Peyer's patch (tissue), 4 donors: Measurements from ENCODE around the gene MED16. TPM values are rescaled to one million over a fixed set of nuclear protein-coding genes. Genes with fewer than 3 reads are reported as not detected.
"Not testable (repeated sequence)": the region's sequence is repeated elsewhere in the genome, so short reads cannot be mapped to it uniquely, and the experiment has no call there.

Source experiments
- DNase-seq, 3 donors: peaks; one replicate each; pipeline ENCODE4 v3.0.0-alpha.2; 2017 to 2019
- H3K27ac ChIP-seq, 4 donors: fragments of 200-600 bp; sonication (generic); one replicate each; pipeline ENCODE4 v1.5.1; 2016 to 2019
- H3K27me3 ChIP-seq, 2 donors: fragments of 200-600 bp; sonication (generic); one replicate each; pipeline ENCODE4 v1.5.1; 2019
- H3K36me3 ChIP-seq, 3 donors: fragments of 200-600 bp; sonication (generic); one replicate each; pipeline ENCODE4 v1.5.1; 2016 to 2019
- H3K4me1 ChIP-seq, 4 donors: fragments of 200-600 bp; sonication (generic); one replicate each; pipeline ENCODE4 v1.5.1; 2016 to 2019
- H3K4me3 ChIP-seq, 4 donors: fragments of 200-600 bp; sonication (generic); 1 replicate in 3 of 4; 2 replicates in 1 of 4; pipeline ENCODE4 v1.5.1; 2016 to 2019; ENCODE audit warnings: mild to moderate bottlenecking in 1 of 4
- H3K9me3 ChIP-seq, 4 donors: fragments of 200-600 bp; sonication (generic); one replicate each; pipeline ENCODE4 v1.5.1; 2016 to 2019; ENCODE audit warnings: mild to moderate bottlenecking in 1 of 4
- POLR2A ChIP-seq, 2 donors: fragments of 450-650 bp; IDR thresholded peaks; one replicate each; pipeline ENCODE4 v1.5.1; 2017; ENCODE audit warnings: antibody characterized with exemption in 2 of 2, mild to moderate bottlenecking in 2 of 2, moderate library complexity in 2 of 2
- total RNA-seq, 4 donors: library from RNA; depleted of rRNA; stranded (reverse); fragments of >200 nt; gene quantifications; one replicate each; pipeline ENCODE4 v1.1.0, GENCODE V29; 2016
- TF ChIP-seq, protein P1 (sequence below), 6 experiments: fragments of 450-650 bp in 4 of 6; fragments of 200-600 bp in 2 of 6; sonication (generic) in 1 of 6; IDR thresholded peaks; one replicate each; pipeline ENCODE4 v1.5.1; 2017 to 2019; ENCODE audit warnings: antibody characterized with exemption in 6 of 6, mild to moderate bottlenecking in 3 of 6, moderate library complexity in 1 of 6

MED16 gene
- total RNA-seq, 4 donors from 2014 or later: 60.2 to 83.6 (median 65.3) TPM

DNA sequence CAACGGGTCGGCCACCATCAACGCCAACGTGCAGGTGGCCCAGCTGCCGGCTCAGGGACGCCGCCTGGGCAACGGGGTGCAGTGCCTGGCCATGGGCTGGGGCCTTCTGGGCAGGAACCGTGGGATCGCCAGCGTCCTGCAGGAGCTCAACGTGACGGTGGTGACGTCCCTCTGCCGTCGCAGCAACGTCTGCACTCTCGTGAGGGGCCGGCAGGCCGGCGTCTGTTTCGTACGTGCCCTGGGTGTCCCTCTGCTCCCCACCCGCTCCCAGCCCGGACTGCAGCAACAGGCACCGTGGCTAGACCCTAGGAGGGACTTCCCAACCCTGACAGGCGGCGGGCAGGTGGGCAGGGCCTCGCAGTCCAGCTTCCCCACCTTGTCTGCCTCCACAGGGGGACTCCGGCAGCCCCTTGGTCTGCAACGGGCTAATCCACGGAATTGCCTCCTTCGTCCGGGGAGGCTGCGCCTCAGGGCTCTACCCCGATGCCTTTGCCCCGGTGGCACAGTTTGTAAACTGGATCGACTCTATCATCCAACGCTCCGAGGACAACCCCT, 37.3 kb downstream of the MED16 start:
- no peak overlapping the region for H3K4me3 ChIP-seq
- H3K4me1 ChIP-seq: peaks cover 0 to 6% (median 2%) of the 10 kb centered on the region in 4 donors
- DNase-seq: no peak
- no peak overlapping the region for H3K27ac ChIP-seq
- H3K9me3 ChIP-seq: no peaks in the 10 kb centered on the region
- TF ChIP-seq, protein P1, sequence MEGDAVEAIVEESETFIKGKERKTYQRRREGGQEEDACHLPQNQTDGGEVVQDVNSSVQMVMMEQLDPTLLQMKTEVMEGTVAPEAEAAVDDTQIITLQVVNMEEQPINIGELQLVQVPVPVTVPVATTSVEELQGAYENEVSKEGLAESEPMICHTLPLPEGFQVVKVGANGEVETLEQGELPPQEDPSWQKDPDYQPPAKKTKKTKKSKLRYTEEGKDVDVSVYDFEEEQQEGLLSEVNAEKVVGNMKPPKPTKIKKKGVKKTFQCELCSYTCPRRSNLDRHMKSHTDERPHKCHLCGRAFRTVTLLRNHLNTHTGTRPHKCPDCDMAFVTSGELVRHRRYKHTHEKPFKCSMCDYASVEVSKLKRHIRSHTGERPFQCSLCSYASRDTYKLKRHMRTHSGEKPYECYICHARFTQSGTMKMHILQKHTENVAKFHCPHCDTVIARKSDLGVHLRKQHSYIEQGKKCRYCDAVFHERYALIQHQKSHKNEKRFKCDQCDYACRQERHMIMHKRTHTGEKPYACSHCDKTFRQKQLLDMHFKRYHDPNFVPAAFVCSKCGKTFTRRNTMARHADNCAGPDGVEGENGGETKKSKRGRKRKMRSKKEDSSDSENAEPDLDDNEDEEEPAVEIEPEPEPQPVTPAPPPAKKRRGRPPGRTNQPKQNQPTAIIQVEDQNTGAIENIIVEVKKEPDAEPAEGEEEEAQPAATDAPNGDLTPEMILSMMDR (IDR thresholded peaks at IDR 0.05): no peak
- TF ChIP-seq POLR2A (IDR thresholded peaks at IDR 0.05): no peak
- no peaks in the 10 kb centered on the region for H3K36me3 ChIP-seq
- peaks cover 0 to 8% of the 10 kb centered on the region in 2 donors for H3K27me3 ChIP-seq

DNA sequence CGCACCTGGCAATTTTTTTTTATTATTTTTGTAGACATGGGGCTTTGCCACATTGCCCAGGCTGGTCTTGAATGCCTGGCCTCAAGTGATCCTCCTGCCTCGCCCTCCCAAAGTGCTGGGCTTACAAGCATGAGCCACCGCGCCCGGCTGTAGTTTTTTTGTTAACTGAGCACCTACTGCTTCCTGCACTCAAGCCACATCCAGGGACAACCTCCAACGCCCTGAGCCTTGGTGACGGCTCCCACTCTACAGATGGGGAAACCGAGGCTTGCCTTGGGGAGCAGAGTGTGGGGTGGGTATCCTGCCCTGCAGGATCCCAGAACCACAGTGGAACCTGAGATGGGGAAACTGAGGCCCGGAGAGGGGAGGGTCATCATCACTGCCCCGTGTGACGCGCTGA, 37.8 kb downstream of the MED16 start:
- Histone ChIP-seq H3K4me3 (no peak overlapping the region), H3K9me3 (no peaks in the 10 kb centered on the region), H3K27me3 (peaks cover 0 to 8% of the 10 kb centered on the region in 2 donors), H3K36me3 (no peaks in the 10 kb centered on the region), H3K27ac (no peak overlapping the region), H3K4me1 (peaks cover 0 to under 1% (median 0%) of the 10 kb centered on the region in 4 donors)
- no peak for TF ChIP-seq POLR2A (IDR thresholded peaks at IDR 0.05)
- TF ChIP-seq, protein P1 (IDR thresholded peaks at IDR 0.05): no peak
- DNase-seq: no peak

DNA sequence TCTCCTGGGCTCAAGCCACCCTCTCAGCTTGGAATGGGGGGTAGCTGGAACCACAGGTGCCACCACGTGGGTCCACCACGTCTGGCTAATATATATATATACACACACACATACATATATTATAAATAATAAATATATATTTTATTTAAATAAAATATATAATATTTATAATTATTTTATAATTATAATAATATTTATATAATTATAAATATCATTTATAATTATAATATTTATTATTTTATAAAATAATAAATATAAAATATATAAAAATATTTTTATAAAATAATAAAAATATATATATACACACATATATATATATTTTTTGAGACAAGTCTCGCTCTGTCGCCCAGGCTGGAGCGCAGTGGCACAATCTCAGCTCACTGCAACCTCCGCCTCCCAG, 38.4 kb downstream of the MED16 start:
- no peak overlapping the region for H3K27ac ChIP-seq
- no peaks in the 10 kb centered on the region for H3K4me1 ChIP-seq
- no peaks in the 10 kb centered on the region for H3K9me3 ChIP-seq
- H3K36me3 ChIP-seq: no peaks in the 10 kb centered on the region
- peaks cover 0 to 8% of the 10 kb centered on the region in 2 donors for H3K27me3 ChIP-seq
- no peak overlapping the region for H3K4me3 ChIP-seq
- TF ChIP-seq POLR2A (IDR thresholded peaks at IDR 0.05): no peak
- TF ChIP-seq, protein P1 (IDR thresholded peaks at IDR 0.05): no peak
- no peak for DNase-seq

DNA sequence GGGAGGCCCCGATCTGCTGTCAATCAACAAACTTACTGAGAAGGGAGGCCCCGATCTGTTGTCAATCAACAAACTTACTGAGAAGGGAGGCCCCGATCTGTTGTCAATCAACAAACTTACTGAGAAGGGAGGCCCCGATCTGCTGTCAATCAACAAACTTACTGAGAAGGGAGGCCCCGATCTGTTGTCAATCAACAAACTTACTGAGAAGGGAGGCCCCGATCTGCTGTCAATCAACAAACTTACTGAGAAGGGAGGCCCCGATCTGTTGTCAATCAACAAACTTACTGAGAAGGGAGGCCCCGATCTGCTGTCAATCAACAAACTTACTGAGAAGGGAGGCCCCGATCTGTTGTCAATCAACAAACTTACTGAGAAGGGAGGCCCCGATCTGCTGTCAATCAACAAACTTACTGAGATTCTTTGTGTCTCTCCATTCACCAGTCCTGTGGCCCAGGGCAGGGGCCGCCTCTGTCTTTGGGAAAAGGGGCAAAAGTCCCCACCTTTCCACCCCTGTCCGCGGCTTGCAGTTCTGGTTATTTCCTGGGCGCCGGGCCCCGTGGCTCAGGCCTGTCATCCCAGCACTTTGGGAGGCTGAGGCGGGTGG, 39.3 kb downstream of the MED16 start:
- not testable (repeated sequence) for H3K27ac ChIP-seq, H3K4me1 ChIP-seq, H3K27me3 ChIP-seq, H3K36me3 ChIP-seq, DNase-seq, H3K9me3 ChIP-seq, H3K4me3 ChIP-seq

DNA sequence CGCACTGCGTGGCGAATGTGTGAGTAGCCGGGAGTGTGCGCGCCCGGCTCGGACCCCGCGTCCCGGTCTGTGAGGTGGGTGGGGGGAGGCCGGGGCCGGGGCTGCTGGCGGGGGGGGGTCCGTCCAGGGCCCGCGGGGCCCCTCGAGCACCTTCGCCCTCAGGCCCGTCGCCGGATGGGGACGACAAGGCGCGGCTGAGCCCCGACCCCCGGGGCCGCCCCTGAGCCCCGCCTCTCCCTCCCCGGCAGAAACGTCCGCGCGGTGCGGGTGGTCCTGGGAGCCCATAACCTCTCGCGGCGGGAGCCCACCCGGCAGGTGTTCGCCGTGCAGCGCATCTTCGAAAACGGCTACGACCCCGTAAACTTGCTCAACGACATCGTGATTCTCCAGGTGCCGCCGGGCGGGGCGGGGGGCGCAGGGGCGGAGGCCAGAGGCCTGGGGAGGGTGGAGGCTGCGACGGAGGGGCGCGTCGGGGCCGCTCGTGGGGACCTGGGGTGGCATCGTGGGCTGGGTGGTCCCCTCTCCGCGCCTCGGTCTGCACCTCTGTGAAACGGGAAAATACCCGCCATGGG, 39.9 kb downstream of the MED16 start:
- H3K27me3 ChIP-seq: peaks cover 0 to 8% of the 10 kb centered on the region in 2 donors
- no peak for TF ChIP-seq POLR2A (IDR thresholded peaks at IDR 0.05)
- TF ChIP-seq, protein P1 (IDR thresholded peaks at IDR 0.05): no peak
- H3K9me3 ChIP-seq: no peaks in the 10 kb centered on the region
- no peaks in the 10 kb centered on the region for H3K36me3 ChIP-seq
- H3K27ac ChIP-seq: no peak overlapping the region
- no peaks in the 10 kb centered on the region for H3K4me1 ChIP-seq
- H3K4me3 ChIP-seq: no peak overlapping the region
- DNase-seq: no peak
